ENCODE measurements around the gene SLC30A3.
"Not testable (repeated sequence)": the region's sequence is repeated elsewhere in the genome, so short reads cannot be mapped to it uniquely, and the experiment has no call there.

The SLC30A3 gene, protein sequence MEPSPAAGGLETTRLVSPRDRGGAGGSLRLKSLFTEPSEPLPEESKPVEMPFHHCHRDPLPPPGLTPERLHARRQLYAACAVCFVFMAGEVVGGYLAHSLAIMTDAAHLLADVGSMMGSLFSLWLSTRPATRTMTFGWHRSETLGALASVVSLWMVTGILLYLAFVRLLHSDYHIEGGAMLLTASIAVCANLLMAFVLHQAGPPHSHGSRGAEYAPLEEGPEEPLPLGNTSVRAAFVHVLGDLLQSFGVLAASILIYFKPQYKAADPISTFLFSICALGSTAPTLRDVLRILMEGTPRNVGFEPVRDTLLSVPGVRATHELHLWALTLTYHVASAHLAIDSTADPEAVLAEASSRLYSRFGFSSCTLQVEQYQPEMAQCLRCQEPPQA

DNA sequence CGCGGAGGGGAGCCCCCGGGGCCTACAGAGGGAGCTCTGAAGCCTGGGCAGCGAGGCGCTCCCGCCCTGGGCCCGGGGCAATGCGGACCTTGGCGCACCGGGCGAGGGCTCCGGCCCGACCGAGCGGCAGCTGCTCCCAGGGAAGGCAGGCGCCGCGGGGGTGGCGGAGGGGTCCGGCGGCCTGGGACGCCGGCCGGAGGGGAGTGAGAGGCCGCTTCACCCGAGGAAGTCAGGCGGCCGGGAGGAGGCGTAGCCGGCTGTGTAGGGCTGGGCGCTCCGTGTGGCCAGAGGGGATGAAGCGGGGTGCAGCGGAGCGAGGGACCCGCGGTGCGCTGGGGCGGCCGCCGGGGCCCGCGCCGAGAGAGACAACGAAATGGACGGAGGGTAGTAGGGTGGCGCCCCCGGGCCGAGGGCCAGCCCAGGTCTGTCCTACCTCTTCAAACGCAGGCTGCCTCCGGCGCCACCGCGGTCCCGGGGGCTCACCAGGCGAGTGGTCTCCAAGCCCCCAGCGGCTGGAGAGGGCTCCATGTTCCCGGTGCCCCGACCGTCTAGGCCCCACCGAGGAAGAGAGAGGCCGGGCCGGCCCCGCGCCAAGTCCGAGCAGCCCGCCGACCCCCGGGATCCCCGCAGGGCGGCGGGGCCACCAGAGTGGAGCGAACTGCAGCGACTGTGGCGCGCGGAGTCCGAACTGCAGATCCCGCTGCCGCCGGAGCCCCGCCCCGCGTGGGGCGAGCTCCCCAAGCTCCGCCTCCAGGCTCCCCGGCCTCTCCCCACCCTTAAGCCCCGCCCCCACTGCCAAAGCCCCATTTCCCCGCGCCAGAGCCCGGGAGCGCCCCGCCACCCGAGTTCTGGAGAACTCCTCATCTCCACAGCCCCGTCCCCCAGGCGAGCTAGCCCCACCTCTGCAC, at the start of gene SLC30A3:
Gene SLC30A3 (minus strand): TSS at position 669 of the 908 bp plus-strand sequence. CDS start 141 bp downstream, at position 528.
- DNase-seq: peak; percentile 37

DNA sequence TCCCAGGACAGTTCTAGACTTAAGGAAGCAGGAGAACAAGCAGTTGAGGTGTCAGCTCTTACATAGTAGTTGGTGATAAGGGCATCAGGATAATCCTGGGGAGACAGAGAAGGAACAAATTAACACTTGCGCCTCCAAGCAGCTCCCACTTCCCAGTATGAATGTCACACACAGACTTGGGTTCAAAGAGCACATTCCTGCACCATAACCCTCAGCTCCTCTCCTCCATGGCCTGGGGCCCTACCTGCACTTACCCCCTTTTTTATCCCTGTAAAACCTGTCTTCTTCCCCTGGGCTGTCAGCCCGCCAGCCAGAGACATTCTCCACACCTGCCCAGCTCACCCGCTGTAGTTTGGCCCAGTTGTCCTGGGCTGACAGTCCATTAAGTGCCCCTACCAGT, 49.3 kb upstream of the SLC30A3 start:
- no peak for DNase-seq

GRCh38 chr2:27309651-27310050, 46.8 kb upstream of the SLC30A3 start:
- no peak for DNase-seq

GRCh38 chr2:27308359-27308881, 45.6 kb upstream of the SLC30A3 start, which contains the start of gene UCN:
Gene UCN, minus strand, starts transcription at chr2:27308445. Its CDS starts 550 bp downstream, at chr2:27307895.
- no peak for DNase-seq

GRCh38 chr2:27307545-27308358, 44.9 kb upstream of the SLC30A3 start:
- peak; percentile 10 for DNase-seq

DNA sequence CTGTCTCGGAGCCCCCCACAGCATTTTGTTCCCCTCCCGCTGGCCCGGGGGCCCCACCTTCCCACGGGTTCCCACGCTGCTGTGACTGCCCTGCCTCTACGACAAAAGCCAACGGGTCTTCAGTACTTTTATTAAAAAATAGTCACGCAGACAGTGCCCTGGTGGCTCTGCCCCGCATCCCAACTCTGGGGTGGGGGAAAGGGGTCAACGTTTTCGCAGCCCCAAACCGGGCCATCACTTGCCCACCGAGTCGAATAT, 44.4 kb upstream of the SLC30A3 start:
- DNase-seq: no peak

DNA sequence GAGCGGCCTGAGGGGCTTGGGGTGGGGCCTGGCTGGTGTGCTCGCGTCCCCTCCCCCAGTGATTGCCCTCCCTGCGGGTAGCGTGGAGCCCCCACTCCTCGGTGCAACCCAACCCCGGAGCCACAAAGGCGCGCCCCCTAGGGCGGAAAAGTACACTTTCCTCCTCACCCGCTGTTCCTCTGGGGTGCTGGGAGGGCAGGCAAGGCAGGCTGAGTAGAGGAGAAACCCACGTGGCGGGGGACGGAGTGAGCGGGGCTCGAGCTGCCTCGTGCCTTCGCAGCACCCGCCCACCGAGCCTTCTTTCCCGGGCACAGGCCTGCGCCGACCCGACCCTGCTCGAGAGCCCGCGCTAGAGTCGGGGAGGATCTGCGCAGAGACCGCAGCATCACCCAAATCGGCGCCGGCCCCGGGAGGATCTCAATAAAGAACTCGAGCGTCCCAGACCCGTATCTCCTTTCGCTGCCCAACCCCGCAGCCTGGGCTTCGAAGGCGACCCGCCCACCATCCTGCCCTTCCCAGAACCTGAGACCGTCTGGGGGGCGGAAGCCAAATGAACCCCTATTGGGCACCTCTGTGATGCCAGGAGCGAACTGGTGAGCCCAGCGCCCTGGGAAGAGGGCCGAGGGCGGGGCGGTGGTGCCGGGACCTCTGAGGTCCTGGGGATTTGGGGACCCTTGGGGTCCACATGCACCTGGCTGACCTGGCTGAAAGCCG, 43.9 kb upstream of the SLC30A3 start:
- no peak for DNase-seq

GRCh38 chr2:27306136-27306535, 43.3 kb upstream of the SLC30A3 start:
- no peak for DNase-seq

GRCh38 chr2:27305516-27305915, 42.7 kb upstream of the SLC30A3 start:
- DNase-seq: no peak

DNA sequence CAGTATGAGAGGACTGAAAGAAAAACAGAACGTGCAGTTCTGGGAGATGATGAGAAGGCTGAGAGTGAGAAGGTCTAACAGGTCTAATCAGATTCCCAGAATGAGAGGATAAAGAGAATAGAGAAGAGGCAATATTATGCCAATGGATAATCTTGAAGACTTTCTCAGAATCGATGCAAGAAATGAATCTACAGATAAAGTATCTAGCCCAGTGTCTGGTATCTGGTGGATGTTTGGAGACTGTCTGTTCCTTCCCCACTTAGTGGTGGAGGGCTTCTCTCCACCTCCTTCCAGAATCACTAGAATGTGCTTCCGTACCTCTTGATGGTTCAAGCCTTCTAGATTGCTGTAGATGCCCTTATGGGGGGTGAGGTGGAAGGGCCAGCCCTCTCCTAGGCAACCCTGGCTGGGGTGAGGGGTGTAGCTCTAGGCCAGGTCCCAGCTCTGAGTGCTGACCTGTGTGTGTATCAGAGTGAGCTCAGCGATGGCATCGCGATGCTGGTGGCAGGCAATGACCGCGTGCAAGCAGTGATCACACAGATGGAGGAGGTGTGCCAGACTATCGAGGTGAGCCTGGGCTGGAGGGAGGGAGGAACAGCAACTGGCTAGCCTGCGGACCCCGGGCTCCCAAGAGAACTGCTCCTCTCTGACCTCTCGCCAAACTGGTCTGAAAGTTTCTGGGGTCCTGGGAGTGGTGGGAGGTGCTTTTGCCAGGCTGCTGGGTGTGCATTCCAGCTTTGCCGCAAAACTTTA, 41.8 kb upstream of the SLC30A3 start:
- no peak for DNase-seq

DNA sequence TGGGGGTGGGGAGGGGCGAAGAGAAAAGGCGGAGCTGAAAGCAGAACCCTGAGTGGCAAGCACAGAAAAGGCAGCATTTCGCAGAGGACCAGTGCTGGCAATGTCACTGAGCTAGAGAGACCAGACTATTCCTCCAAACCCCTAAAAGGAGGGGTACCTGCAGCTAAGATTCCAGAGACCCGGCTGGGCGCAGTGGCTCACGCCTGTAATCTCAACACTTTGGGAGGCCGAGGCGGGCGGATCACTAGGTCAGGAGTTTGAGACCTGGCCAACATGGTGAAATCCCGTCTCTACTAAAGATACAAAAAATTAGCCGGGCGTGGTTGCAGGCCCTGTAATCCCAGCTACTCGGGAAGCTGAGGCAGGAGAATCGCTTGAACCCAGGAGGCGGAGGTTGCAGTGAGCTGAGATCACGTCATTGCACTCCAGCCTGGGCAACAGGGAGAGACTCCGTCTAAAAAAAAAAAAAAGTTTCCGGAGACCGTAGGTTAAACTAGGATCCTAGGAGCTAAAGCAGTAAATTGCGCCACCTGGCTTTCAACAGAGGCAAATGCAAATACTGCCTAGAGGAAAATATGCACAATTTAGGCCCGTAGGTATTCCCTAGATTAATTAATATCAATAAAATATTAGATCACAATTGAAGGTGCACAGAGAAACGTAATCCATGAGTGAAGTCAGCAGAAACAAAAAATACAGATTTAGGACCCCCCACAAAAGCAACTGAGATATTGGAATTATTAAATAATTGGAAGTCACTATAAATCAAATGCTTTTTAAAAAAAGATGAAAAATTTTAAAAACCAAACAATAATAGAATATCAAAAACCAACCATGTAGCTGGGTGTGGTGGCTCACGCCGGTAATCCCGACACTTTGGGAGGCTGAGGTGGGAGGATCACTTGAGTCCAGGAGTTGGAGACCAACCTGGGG, 40.5 kb upstream of the SLC30A3 start:
- peak; percentile 70 for DNase-seq

DNA sequence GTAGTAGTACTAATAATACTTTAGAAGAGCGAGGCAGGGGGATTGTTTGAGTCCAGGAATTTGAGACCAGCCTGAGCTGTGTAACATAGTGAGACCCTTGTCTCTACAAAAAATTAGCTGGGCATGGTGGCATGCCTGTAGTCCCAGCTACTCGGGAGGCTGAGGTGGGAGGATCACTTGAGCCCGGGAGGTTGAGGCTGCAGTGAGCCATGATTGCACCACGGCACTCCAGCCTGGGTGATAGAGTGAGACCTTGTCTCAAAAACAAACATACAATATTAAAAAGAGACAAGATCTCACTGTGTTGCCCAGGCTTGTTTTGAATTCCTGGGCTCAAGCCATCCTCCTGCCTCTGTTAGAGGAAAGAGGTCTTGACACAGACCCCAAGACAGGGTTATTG, 37.8 kb upstream of the SLC30A3 start:
- DNase-seq: not testable (repeated sequence)

GRCh38 chr2:27298391-27299080, 35.7 kb upstream of the SLC30A3 start:
- DNase-seq: no peak

DNA sequence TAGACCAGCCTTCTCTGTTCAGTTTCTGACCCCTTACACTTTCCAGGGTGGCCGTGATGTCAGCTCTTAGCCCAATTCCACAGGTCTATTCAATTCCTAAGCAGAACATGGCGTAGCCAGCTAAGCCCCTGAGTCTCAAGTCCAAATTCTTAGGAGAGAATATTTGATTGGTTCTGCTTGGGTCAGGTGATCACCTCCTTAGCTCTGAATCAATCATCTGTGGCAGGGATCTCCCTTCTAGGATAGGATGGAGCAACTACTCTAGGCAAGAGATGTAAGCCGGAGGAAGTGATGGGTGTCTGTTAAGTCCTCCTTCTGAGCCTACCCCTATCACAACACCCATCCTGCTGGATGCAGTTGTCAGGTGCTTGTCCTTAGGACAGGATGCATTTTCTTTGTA, 34.3 kb upstream of the SLC30A3 start:
- DNase-seq: no peak

DNA sequence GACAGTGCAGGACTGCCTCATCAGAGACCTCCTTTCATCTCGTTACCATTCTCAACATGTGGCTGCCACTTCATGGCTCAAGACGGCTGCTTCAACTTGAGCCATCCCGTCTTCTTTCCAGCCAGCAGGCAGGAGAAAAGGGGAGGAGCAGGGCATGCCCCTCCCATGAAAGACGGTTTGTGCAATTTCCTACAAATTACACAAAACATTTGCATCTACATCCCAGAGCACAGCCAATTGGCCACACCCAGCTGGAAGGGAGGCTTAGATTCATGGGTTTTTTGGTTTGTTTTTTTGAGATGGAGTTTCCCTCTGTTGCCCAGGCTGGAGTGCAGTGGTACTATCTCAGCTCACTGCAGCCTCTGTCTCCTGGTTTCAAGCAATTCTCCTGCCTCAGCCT, 33.6 kb upstream of the SLC30A3 start:
- DNase-seq: no peak

GRCh38 chr2:27294928-27295327, 32.1 kb upstream of the SLC30A3 start:
- DNase-seq: no peak

- DNase-seq: no peak
Measured at GRCh38 chr2:27291865-27292264, 29.0 kb upstream of the SLC30A3 start.

DNA sequence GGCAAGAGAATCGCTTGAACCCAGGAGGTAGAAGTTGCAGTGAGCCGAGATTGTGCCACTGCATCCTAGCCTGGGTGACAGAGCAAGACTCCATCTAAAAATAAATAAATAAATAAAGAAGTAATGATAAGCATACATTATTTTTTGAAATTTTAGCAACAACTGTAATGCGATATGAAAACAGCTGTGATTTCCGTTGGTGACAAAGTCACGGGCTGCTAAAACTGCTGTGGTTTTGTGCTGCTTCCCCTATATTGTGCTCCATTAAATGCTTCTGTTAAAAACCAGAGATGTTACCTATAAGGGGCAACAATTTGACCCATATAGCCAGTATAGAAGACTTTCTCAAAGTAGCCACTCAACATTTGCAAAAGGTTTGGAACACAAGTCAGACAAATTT, 27.7 kb upstream of the SLC30A3 start:
- DNase-seq: no peak

DNA sequence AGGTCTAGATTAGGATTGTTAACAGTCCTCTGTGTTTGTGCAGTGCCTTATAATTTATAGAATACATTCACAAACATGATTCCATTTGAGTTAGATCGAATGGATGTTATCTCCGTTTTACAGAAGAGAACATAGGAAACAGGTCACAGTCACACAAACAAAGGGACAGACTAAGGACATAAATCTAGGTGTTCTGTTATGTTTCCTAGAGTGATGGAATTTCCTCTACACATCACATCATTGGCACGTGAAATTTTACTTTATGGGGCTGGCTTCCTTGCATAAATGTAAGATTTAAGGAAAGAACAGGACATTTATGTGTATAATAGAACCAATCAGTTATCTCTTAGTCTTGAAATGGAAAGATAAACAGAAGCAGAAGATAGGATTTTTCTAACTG, 25.8 kb upstream of the SLC30A3 start:
- DNase-seq: no peak

- DNase-seq: no peak
Measured at GRCh38 chr2:27285481-27285880, 22.6 kb upstream of the SLC30A3 start.
